IMR-90 (cell line): ENCODE results near the gene ME3. TPM values are rescaled to one million over a fixed set of nuclear protein-coding genes. Genes with fewer than 3 reads are reported as not detected.

Source experiments
- ATAC-seq: fragments of 200-7000 bp; cut with Tn5 transposase; 2 replicates; pipeline ENCODE4 v1.9.1; 2020; ENCODE audit warnings: low read depth, mild to moderate bottlenecking, moderate library complexity
- BruUV-seq: library from RNA; stranded (reverse); fragments of 400-500 nt; replicated peaks from 2 replicates; lab custom pipeline; 2021; lab: Mats Ljungman, UMichigan
- CTCF ChIA-PET: fragments of 300-600 bp; formaldehyde crosslinking; extraction: SDS; loops from one replicate; lab custom pipeline; 2021; ENCODE audit warnings: antibody characterized with exemption; lab: Yijun Ruan, JAX
- POLR2A ChIA-PET: fragments of 300-600 bp; sonication (Branson Sonifier 250); formaldehyde crosslinking; loops from one replicate; lab custom pipeline; 2022; ENCODE audit warnings: antibody characterized with exemption; ENCODE audit not compliant: unreplicated experiment; lab: Charles Lee
- DNase-seq: peaks from one replicate; pipeline ENCODE4 v3.0.0; 2013
- H2AFZ ChIP-seq: replicated peaks from 2 replicates; pipeline ENCODE3; 2013; ENCODE audit warnings: low read length, mild to moderate bottlenecking; ENCODE audit not compliant: poor library complexity
- H2AK5ac ChIP-seq: 2 replicates; pipeline ENCODE4 v1.6.1; 2013; ENCODE audit warnings: low read depth, low read length, inconsistent platforms
- H2AK9ac ChIP-seq: replicated peaks from 2 replicates; pipeline ENCODE3; 2013; ENCODE audit warnings: mild to moderate bottlenecking, low read depth, low read length, moderate library complexity; ENCODE audit not compliant: poor library complexity
- H2BK120ac ChIP-seq: 2 replicates; pipeline ENCODE4 v1.6.1; 2013; ENCODE audit warnings: low read depth, low read length, inconsistent platforms
- H2BK15ac ChIP-seq: 3 replicates; pipeline ENCODE4 v1.6.1; 2013; ENCODE audit warnings: low read depth, low read length, inconsistent platforms
- H2BK20ac ChIP-seq: 2 replicates; pipeline ENCODE4 v1.6.1; 2013; ENCODE audit warnings: low read depth, mild to moderate bottlenecking, inconsistent platforms, low read length, moderate library complexity
- H2BK5ac ChIP-seq: 2 replicates; pipeline ENCODE4 v1.6.1; 2013; ENCODE audit warnings: mild to moderate bottlenecking, low read depth, low read length, inconsistent platforms; ENCODE audit not compliant: poor library complexity, severe bottlenecking
- H3K14ac ChIP-seq: replicated peaks from 2 replicates; pipeline ENCODE4 v1.6.1; 2013; ENCODE audit warnings: low read depth, low read length, inconsistent platforms
- H3K18ac ChIP-seq: 2 replicates; pipeline ENCODE4 v1.6.1; 2013; ENCODE audit warnings: low read depth, low read length, control low read depth
- H3K23ac ChIP-seq: 2 replicates; pipeline ENCODE4 v1.6.1; 2013; ENCODE audit warnings: low read depth, low read length, inconsistent platforms
- H3K27ac ChIP-seq: 2 replicates; pipeline ENCODE4 v1.5.1; 2013; ENCODE audit warnings: mild to moderate bottlenecking, control low read depth, low read length; ENCODE audit not compliant: insufficient read depth
- H3K27me3 ChIP-seq: 2 replicates; pipeline ENCODE4 v1.6.1; 2013; ENCODE audit warnings: low read length; ENCODE audit not compliant: control insufficient read depth, insufficient read depth
- H3K36me3 ChIP-seq: 2 replicates; pipeline ENCODE4 v1.6.1; 2013; ENCODE audit warnings: low read length, mixed read lengths; ENCODE audit not compliant: control insufficient read depth, insufficient read depth
- H3K4ac ChIP-seq: 2 replicates; pipeline ENCODE4 v1.6.1; 2013; ENCODE audit warnings: low read depth, low read length, inconsistent platforms
- H3K4me1 ChIP-seq: 2 replicates; pipeline ENCODE4 v1.6.1; 2013; ENCODE audit warnings: low read length, mixed read lengths; ENCODE audit not compliant: control insufficient read depth, insufficient read depth
- H3K4me2 ChIP-seq: 2 replicates; pipeline ENCODE4 v1.6.1; 2013; ENCODE audit warnings: low read depth, mild to moderate bottlenecking, control low read depth, low read length, moderate library complexity
- H3K4me3 ChIP-seq: 2 replicates; pipeline ENCODE4 v1.5.1; 2013; ENCODE audit warnings: low read depth, mild to moderate bottlenecking, control low read depth, low read length, moderate library complexity; ENCODE audit not compliant: insufficient read depth
- H3K56ac ChIP-seq: 2 replicates; pipeline ENCODE4 v1.6.1; 2013; ENCODE audit warnings: low read length, inconsistent platforms; ENCODE audit not compliant: insufficient read depth; ENCODE audit errors: extremely low read depth
- H3K79me1 ChIP-seq, 2 experiments: 2 replicates each; pipeline ENCODE4 v1.6.1; 2013; ENCODE audit warnings: low read length in 2 of 2, inconsistent platforms in 1 of 2, low read depth in 1 of 2
- H3K9ac ChIP-seq: 2 replicates; pipeline ENCODE4 v1.6.1; 2013; ENCODE audit warnings: low read depth, low read length, control low read depth
- H3K9me1 ChIP-seq: 2 replicates; pipeline ENCODE4 v1.6.1; 2013; ENCODE audit warnings: low read length, inconsistent platforms; ENCODE audit not compliant: insufficient read depth
- H3K9me3 ChIP-seq: 2 replicates; pipeline ENCODE4 v1.6.1; 2013; ENCODE audit warnings: low read length; ENCODE audit not compliant: control insufficient read depth, insufficient read depth
- H4K20me1 ChIP-seq: 2 replicates; pipeline ENCODE4 v1.6.1; 2013; ENCODE audit warnings: low read length, inconsistent platforms; ENCODE audit not compliant: insufficient read depth
- H4K5ac ChIP-seq: 2 replicates; pipeline ENCODE4 v1.6.1; 2013; ENCODE audit warnings: mild to moderate bottlenecking, low read depth, low read length, control low read depth
- H4K8ac ChIP-seq, 2 experiments: 2 replicates each; pipeline ENCODE4 v1.6.1; 2013; ENCODE audit warnings: low read depth in 2 of 2, low read length in 2 of 2, control low read depth in 1 of 2, inconsistent platforms in 1 of 2
- H4K91ac ChIP-seq: 2 replicates; pipeline ENCODE4 v1.6.1; 2013; ENCODE audit warnings: low read depth, low read length, inconsistent platforms; ENCODE audit not compliant: insufficient read depth
- BHLHE40 ChIP-seq: fragments of 150-350 bp; IDR thresholded peaks from 2 replicates; pipeline ENCODE4 v1.6.1; 2016; ENCODE audit warnings: mild to moderate bottlenecking, low read depth, low read length
- CHD1 ChIP-seq: IDR thresholded peaks from 2 replicates; pipeline ENCODE4 v1.6.1; 2012; ENCODE audit warnings: low read depth, low read length, improper control_type of control experiment
- MAFK ChIP-seq: IDR thresholded peaks from 2 replicates; pipeline ENCODE4 v1.6.1; 2012; ENCODE audit warnings: low read depth, low read length, improper control_type of control experiment
- MAZ ChIP-seq: IDR thresholded peaks from 2 replicates; pipeline ENCODE4 v1.6.1; 2012; ENCODE audit warnings: low read depth, mild to moderate bottlenecking, low read length, improper control_type of control experiment, moderate library complexity, borderline replicate concordance
- NFE2L2 ChIP-seq: fragments of 150-350 bp; IDR thresholded peaks from 2 replicates; pipeline ENCODE4 v1.6.1; 2016; ENCODE audit warnings: low read depth, mild to moderate bottlenecking, low read length
- RAD21 ChIP-seq: IDR thresholded peaks from 2 replicates; pipeline ENCODE4 v1.6.1; 2012; ENCODE audit warnings: low read length, improper control_type of control experiment
- RCOR1 ChIP-seq: IDR thresholded peaks from 2 replicates; pipeline ENCODE4 v1.6.1; 2012; ENCODE audit warnings: mild to moderate bottlenecking, low read length, improper control_type of control experiment; ENCODE audit not compliant: insufficient replicate concordance
- RFX5 ChIP-seq: IDR thresholded peaks from 2 replicates; pipeline ENCODE4 v1.8.0; 2012; ENCODE audit warnings: low read depth, mild to moderate bottlenecking, low read length, moderate library complexity
- SMC3 ChIP-seq: fragments of 150-350 bp; IDR thresholded peaks from 2 replicates; pipeline ENCODE4 v1.6.1; 2016; ENCODE audit warnings: low read depth, mild to moderate bottlenecking, antibody characterized with exemption, low read length, moderate library complexity
- WGBS, 2 experiments: methylation state at CpG; one replicate each; pipeline versions ENCODE4 v1.1.5 to v1.1.7; 2013; ENCODE audit warnings: missing lambda C conversion rate in 2 of 2; ENCODE audit not compliant: insufficient read length in 1 of 2; ENCODE audit errors: extremely low coverage in 2 of 2; 5-methylcytosine and 5-hydroxymethylcytosine counted together
- dilution Hi-C: fragments of 300-500 bp; cut with HindIII; formaldehyde crosslinking; loops from one replicate; pipeline ENCODE4 v1.14.3; 2018; ENCODE audit warnings: low sequenced_read_pairs; ENCODE audit not compliant: unreplicated experiment
- in situ Hi-C: fragments of 300-500 bp; cut with MboI; formaldehyde crosslinking; loops from 3 replicates; pipeline ENCODE4 v1.14.3; 2019; ENCODE audit warnings: low sequenced_read_pairs, inconsistent platforms, mixed read lengths
- intact Hi-C: fragments of 100-400 bp; cut with micrococcal nuclease; formaldehyde crosslinking; loops from 2 replicates; pipeline ENCODE4 v1.10.0; 2022
- polyA plus RNA-seq, 3 experiments: library from polyadenylated mRNA; depleted of rRNA; stranded (reverse); fragments of >200 nt; gene quantifications; 2 replicates each; pipeline ENCODE4 v1.2.3, GENCODE V29; 2012; ENCODE audit warnings: low replicate concordance in 1 of 3
- total RNA-seq: library from RNA; depleted of rRNA; stranded (reverse); fragments of >200 nt; gene quantifications from 2 replicates; pipeline ENCODE4 v1.2.3, GENCODE V29; 2012
- TF ChIP-seq, protein P1 (sequence below): fragments of 150-350 bp; IDR thresholded peaks from 2 replicates; pipeline ENCODE4 v1.6.1; 2017; ENCODE audit warnings: mild to moderate bottlenecking, antibody characterized with exemption, low read length, low read depth
- TF ChIP-seq, protein P2 (sequence below): conservative IDR thresholded peaks from 2 replicates; pipeline ENCODE4 v1.5.1; 2012; ENCODE audit warnings: mild to moderate bottlenecking, low read depth, low read length, improper control_type of control experiment
- TF ChIP-seq, protein P3 (sequence below): fragments of 150-350 bp; IDR thresholded peaks from 2 replicates; pipeline ENCODE4 v1.6.1; 2016; ENCODE audit warnings: low read depth, mild to moderate bottlenecking, low read length, moderate library complexity, borderline replicate concordance

The ME3 gene
- total and polyA plus RNA-seq, 2 of the 4 experiments (the other 2 are of a cell fraction) = 7.8 to 9.0 TPM

DNA sequence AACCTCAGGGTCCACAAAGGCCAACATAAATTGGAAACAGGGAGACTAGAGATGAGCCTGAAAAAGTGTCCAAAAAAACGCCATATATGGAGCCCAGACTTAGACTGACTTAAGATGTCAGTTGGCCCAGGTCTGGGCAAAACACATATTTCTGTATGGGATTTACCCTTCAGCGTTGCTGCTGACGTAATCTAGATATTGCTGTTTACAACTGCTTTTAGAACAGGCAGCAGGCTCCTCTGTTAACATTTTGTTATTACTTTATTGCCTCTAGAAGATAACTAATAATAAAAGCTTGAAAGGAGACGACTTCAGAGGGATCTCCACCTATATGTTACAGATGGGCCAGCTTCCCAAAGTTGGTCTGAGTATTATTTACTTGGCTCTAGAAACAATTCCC, 8.7 kb downstream of the ME3 start:
- in situ Hi-C loops (no loop called here), dilution Hi-C loops (no loop called here), intact Hi-C loops (no loop called here)
- no peak overlapping the region for H3K9ac ChIP-seq
- no peak overlapping the region for H3K23ac ChIP-seq
- H3K4me3 ChIP-seq = no peak overlapping the region
- no peak overlapping the region for H2AK5ac ChIP-seq
- H2BK15ac ChIP-seq = no peak overlapping the region
- no peak for ATAC-seq
- H3K9me3 ChIP-seq = no peaks in the 10 kb centered on the region
- no peak for DNase-seq
- H2BK120ac ChIP-seq = no peak overlapping the region
- H3K27me3 ChIP-seq = no peaks in the 10 kb centered on the region
- H3K36me3 ChIP-seq = no peaks in the 10 kb centered on the region
- no peak overlapping the region for H4K5ac ChIP-seq
- H4K91ac ChIP-seq = no peak overlapping the region
- TF ChIP-seq, protein P1, sequence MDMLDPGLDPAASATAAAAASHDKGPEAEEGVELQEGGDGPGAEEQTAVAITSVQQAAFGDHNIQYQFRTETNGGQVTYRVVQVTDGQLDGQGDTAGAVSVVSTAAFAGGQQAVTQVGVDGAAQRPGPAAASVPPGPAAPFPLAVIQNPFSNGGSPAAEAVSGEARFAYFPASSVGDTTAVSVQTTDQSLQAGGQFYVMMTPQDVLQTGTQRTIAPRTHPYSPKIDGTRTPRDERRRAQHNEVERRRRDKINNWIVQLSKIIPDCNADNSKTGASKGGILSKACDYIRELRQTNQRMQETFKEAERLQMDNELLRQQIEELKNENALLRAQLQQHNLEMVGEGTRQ = no peak
- TF ChIP-seq RFX5 (no peak), BHLHE40 (no peak), NFE2L2 (no peak), MAZ (no peak), RAD21 (no peak), CHD1 (no peak), MAFK (no peak), SMC3 (no peak), RCOR1 (no peak)
- TF ChIP-seq, protein P2, sequence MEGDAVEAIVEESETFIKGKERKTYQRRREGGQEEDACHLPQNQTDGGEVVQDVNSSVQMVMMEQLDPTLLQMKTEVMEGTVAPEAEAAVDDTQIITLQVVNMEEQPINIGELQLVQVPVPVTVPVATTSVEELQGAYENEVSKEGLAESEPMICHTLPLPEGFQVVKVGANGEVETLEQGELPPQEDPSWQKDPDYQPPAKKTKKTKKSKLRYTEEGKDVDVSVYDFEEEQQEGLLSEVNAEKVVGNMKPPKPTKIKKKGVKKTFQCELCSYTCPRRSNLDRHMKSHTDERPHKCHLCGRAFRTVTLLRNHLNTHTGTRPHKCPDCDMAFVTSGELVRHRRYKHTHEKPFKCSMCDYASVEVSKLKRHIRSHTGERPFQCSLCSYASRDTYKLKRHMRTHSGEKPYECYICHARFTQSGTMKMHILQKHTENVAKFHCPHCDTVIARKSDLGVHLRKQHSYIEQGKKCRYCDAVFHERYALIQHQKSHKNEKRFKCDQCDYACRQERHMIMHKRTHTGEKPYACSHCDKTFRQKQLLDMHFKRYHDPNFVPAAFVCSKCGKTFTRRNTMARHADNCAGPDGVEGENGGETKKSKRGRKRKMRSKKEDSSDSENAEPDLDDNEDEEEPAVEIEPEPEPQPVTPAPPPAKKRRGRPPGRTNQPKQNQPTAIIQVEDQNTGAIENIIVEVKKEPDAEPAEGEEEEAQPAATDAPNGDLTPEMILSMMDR = no peak
- TF ChIP-seq, protein P3, sequence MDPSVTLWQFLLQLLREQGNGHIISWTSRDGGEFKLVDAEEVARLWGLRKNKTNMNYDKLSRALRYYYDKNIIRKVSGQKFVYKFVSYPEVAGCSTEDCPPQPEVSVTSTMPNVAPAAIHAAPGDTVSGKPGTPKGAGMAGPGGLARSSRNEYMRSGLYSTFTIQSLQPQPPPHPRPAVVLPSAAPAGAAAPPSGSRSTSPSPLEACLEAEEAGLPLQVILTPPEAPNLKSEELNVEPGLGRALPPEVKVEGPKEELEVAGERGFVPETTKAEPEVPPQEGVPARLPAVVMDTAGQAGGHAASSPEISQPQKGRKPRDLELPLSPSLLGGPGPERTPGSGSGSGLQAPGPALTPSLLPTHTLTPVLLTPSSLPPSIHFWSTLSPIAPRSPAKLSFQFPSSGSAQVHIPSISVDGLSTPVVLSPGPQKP = no peak
- no peak overlapping the region for H3K27ac ChIP-seq
- H2AFZ ChIP-seq = no peak overlapping the region
- H2BK20ac ChIP-seq = no peak overlapping the region
- no peak overlapping the region for H2BK5ac ChIP-seq
- ChIA-PET POLR2A (no interaction called here), CTCF (no interaction called here)
- no peak overlapping the region for H3K18ac ChIP-seq
- no peak overlapping the region for H3K4me2 ChIP-seq
- no peak overlapping the region for H3K56ac ChIP-seq
- no peak overlapping the region for H3K4ac ChIP-seq
- H3K9me1 ChIP-seq = peaks cover 3% of the 10 kb centered on the region; the same call in 1 of the 2 replicates
- BruUV-seq = no TSS peak
- H3K4me1 ChIP-seq = peaks cover 4% of the 10 kb centered on the region
- H2AK9ac ChIP-seq = no peak overlapping the region
- H4K8ac ChIP-seq = no peak overlapping the region
- WGBS, 2 experiments = 71% methylated on average over 1 of the region's 4 CpGs; no CpG with 5 or more reads in 1 of the 2 experiments
- H3K79me1 ChIP-seq = 0 out of 4 replicates have a peak, but pooled peaks cover 0 to 3% of the 10 kb centered on the region in 2 experiments
- no peaks in the 10 kb centered on the region for H4K20me1 ChIP-seq
- H3K14ac ChIP-seq = no peak overlapping the region
